Panc1 (cell line): ENCODE results near the gene PDE10A. TPM values are rescaled to one million over a fixed set of nuclear protein-coding genes. Genes with fewer than 3 reads are reported as not detected.

Source experiments
- ATAC-seq: fragments of 200-7000 bp; cut with Tn5 transposase; 2 replicates; pipeline ENCODE4 v1.9.1; 2020; ENCODE audit warnings: mild to moderate bottlenecking, moderate library complexity
- BruUV-seq: library from RNA; stranded (reverse); fragments of 400-500 nt; replicated peaks from 2 replicates; lab custom pipeline; 2021; lab: Mats Ljungman, UMichigan
- CTCF ChIA-PET: fragments of 300-600 bp; sonication (Branson Sonifier 250); formaldehyde crosslinking; loops from one replicate; lab custom pipeline; 2022; ENCODE audit warnings: antibody characterized with exemption; lab: Charles Lee
- POLR2A ChIA-PET: fragments of 300-600 bp; sonication (Branson Sonifier 250); formaldehyde crosslinking; loops from one replicate; lab custom pipeline; 2022; ENCODE audit warnings: antibody characterized with exemption; lab: Charles Lee
- DNase-seq: peaks from one replicate; pipeline ENCODE4 v3.0.0-alpha.2; 2010; ENCODE audit warnings: low read depth, low spot score
- H3K27ac ChIP-seq: 2 replicates; pipeline ENCODE4 v1.5.1; 2011; ENCODE audit warnings: mild to moderate bottlenecking, low read length, inconsistent platforms
- H3K27me3 ChIP-seq: fragments of 200-500 bp; sonication (Bioruptor generic); 2 replicates; pipeline ENCODE4 v1.6.0; 2014; ENCODE audit warnings: low read length, inconsistent platforms; ENCODE audit not compliant: control insufficient read depth, insufficient read depth
- H3K36me3 ChIP-seq: fragments of 200-500 bp; sonication (Bioruptor generic); 2 replicates; pipeline ENCODE4 v1.5.1; 2014; ENCODE audit warnings: inconsistent platforms, mild to moderate bottlenecking, low read length, moderate library complexity; ENCODE audit not compliant: control insufficient read depth, insufficient read depth
- H3K4me1 ChIP-seq: 2 replicates; pipeline ENCODE4 v1.5.1; 2011; ENCODE audit warnings: inconsistent platforms, mild to moderate bottlenecking, low read length, moderate library complexity; ENCODE audit not compliant: control insufficient read depth, insufficient read depth
- H3K4me3 ChIP-seq, 2 experiments: 2 replicates each; pipeline ENCODE4 v1.5.1; 2011 to 2012; ENCODE audit warnings: low read depth in 2 of 2, low read length in 2 of 2, mild to moderate bottlenecking in 2 of 2, inconsistent platforms in 1 of 2, moderate library complexity in 1 of 2
- H3K9me3 ChIP-seq: fragments of 200-500 bp; sonication (Bioruptor generic); 2 replicates; pipeline ENCODE4 v1.5.1; 2014; ENCODE audit warnings: low read depth, mild to moderate bottlenecking, inconsistent platforms, low read length, moderate library complexity; ENCODE audit not compliant: control insufficient read depth, insufficient read depth
- CTCF ChIP-seq: fragments of 450-650 bp; IDR thresholded peaks from 2 replicates; pipeline ENCODE4 v1.5.1; 2017; ENCODE audit warnings: mild to moderate bottlenecking
- POLR2AphosphoS5 ChIP-seq: IDR thresholded peaks from 2 replicates; pipeline ENCODE4 v1.6.1; 2012; ENCODE audit warnings: mild to moderate bottlenecking, low read depth, low read length, moderate library complexity
- REST ChIP-seq, 2 experiments: IDR thresholded peaks; 2 replicates each; pipeline ENCODE4 v1.6.1; 2011 to 2012; ENCODE audit warnings: low read depth in 2 of 2, control low read depth in 1 of 2, low read length in 1 of 2, mild to moderate bottlenecking in 1 of 2, moderate library complexity in 1 of 2; ENCODE audit not compliant: insufficient read depth in 1 of 2
- SIN3A ChIP-seq: IDR thresholded peaks from 2 replicates; pipeline ENCODE4 v1.6.1; 2012; ENCODE audit warnings: low read depth, mild to moderate bottlenecking, low read length, moderate library complexity, borderline replicate concordance; ENCODE audit not compliant: insufficient read depth
- TCF7L2 ChIP-seq: IDR thresholded peaks from 2 replicates; pipeline ENCODE4 v1.6.1; 2011; ENCODE audit warnings: mild to moderate bottlenecking, low read depth, low read length, inconsistent platforms
- in situ Hi-C: cut with HindIII; loops from 2 replicates; pipeline ENCODE4 v1.10.0; 2016; ENCODE audit warnings: low sequenced_read_pairs, low pct_unique_long_range_greater_than_20kb
- intact Hi-C: fragments of 100-400 bp; cut with micrococcal nuclease; formaldehyde crosslinking; loops from one replicate; pipeline ENCODE4 v1.10.0; 2022; ENCODE audit not compliant: unreplicated experiment
- total RNA-seq: library from RNA; stranded (reverse); gene quantifications from one replicate; pipeline ENCODE4 v1.2.1, GENCODE V29; 2021; ENCODE audit not compliant: unreplicated experiment

The PDE10A gene
- total RNA-seq, 1 experiment from 2014 or later, result 27.8 TPM

- TF ChIP-seq POLR2AphosphoS5, result no peak
- no peak for TF ChIP-seq SIN3A
- no peak for TF ChIP-seq REST (IDR thresholded peaks at IDR 0.05; ENCODE audit: insufficient read depth in 1 of 2, low read depth in 2 of 2, low read length in 1 of 2)
- TF ChIP-seq TCF7L2, result no peak
- no peak for TF ChIP-seq CTCF
- no peak overlapping the region for H3K4me3 ChIP-seq
- in situ Hi-C loops (no loop called here), intact Hi-C loops (no loop called here)
- DNase-seq, result no peak
- peaks cover 7% of the 10 kb centered on the region; the same call in 1 of the 2 replicates for H3K9me3 ChIP-seq
- no peaks in the 10 kb centered on the region for H3K27me3 ChIP-seq
- ChIA-PET CTCF (no interaction called here), POLR2A (no interaction called here)
- ATAC-seq, result no peak
- H3K27ac ChIP-seq, result no peak overlapping the region
- H3K36me3 ChIP-seq, result no peaks in the 10 kb centered on the region
- BruUV-seq, result no TSS peak
- peaks cover 15% of the 10 kb centered on the region; the same call in 1 of the 2 replicates for H3K4me1 ChIP-seq
Measured at GRCh38 chr6:165586706-165587105, 76.3 kb downstream of the PDE10A start.

GRCh38 chr6:165585060-165585459 lies 78.0 kb downstream of the PDE10A start:
- no peaks in the 10 kb centered on the region for H3K36me3 ChIP-seq
- H3K27me3 ChIP-seq, result no peaks in the 10 kb centered on the region
- intact Hi-C loops (no loop called here), in situ Hi-C loops (no loop called here)
- CTCF ChIA-PET, result no interaction called here
- peaks cover 15% of the 10 kb centered on the region; the same call in 1 of the 2 replicates for H3K4me1 ChIP-seq
- TF ChIP-seq POLR2AphosphoS5, result no peak
- H3K27ac ChIP-seq, result no peak overlapping the region; the same call in 1 of the 2 replicates
- H3K9me3 ChIP-seq, result peaks cover 9% of the 10 kb centered on the region; the same call in 1 of the 2 replicates
- DNase-seq (no peak), ATAC-seq (no peak)
- H3K4me3 ChIP-seq, result no peak overlapping the region
- BruUV-seq, result no TSS peak
- POLR2A ChIA-PET, result no interaction called here

GRCh38 chr6:165584541-165584940 lies 78.5 kb downstream of the PDE10A start:
- no peak for DNase-seq
- H3K27ac ChIP-seq, result no peak overlapping the region
- no peak overlapping the region for H3K4me3 ChIP-seq
- ATAC-seq, result no peak
- CTCF ChIA-PET, result no interaction called here
- peaks cover 9% of the 10 kb centered on the region; the same call in 1 of the 2 replicates for H3K9me3 ChIP-seq
- no peaks in the 10 kb centered on the region for H3K36me3 ChIP-seq
- intact Hi-C loops, result no loop called here
- BruUV-seq, result no TSS peak
- no peaks in the 10 kb centered on the region for H3K27me3 ChIP-seq
- in situ Hi-C loops, result no loop called here
- peaks cover 15% of the 10 kb centered on the region; the same call in 1 of the 2 replicates for H3K4me1 ChIP-seq
- POLR2A ChIA-PET, result no interaction called here
- TF ChIP-seq POLR2AphosphoS5 (no peak), REST (IDR thresholded peaks at IDR 0.05; ENCODE audit: insufficient read depth in 1 of 2, low read depth in 2 of 2, low read length in 1 of 2) (no peak)
